Stimulated activated CD8-positive, alpha-beta memory T cell treated with anti-CD3 and anti-CD28 coated beads, Interleukin-2, amount 100 ng/mL, for 1 hour (primary cell): ENCODE measurements around the gene SPOPL.

Experiments used
- DNase-seq, 2 donors: peaks; one replicate each; pipeline ENCODE4 v3.0.0-alpha.2; 2020; ENCODE audit warnings: low read depth in 2 of 2

SPOPL gene

GRCh38 chr2:138601458-138602165 is 100.0 kb downstream of the SPOPL start:
- no peak for DNase-seq

DNA sequence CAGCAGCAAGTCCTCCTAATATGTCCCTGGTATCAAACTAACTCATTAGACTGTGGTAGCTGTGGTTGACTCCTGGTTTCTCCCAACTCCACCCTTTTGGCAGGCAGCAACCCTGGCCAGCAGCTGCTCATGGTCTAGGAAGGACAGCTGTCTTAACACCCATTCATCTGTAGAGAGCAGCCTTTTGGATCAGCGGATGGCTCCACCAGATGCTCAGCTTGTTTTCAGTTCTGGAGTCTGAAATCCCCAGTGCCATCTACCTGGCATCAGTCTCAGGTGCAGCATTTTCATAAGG is 100.5 kb downstream of the SPOPL start:
- no peak for DNase-seq

DNA sequence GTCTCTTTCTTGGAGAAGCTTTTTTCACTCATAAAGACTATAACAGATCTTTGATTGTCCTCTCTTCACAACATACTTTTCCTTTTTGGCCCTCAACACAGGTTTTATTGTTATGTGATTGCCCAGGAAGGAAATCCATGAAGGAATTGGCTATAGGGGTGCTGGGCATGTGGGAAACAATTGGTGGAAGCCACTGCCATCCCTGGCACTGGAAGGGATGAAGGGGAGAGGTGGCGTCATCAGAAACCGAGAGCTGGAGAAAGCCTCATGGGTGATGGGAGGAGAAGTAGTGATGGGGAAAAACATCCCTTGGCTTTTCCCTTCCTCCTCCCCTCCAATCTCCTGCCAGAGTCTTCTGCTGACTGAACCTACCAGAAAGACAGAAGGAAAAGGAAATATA is 106.2 kb downstream of the SPOPL start:
- DNase-seq = no peak

- no peak for DNase-seq
These were observed 107.9 kb downstream of the SPOPL start for GRCh38 chr2:138609446-138609845.

DNA sequence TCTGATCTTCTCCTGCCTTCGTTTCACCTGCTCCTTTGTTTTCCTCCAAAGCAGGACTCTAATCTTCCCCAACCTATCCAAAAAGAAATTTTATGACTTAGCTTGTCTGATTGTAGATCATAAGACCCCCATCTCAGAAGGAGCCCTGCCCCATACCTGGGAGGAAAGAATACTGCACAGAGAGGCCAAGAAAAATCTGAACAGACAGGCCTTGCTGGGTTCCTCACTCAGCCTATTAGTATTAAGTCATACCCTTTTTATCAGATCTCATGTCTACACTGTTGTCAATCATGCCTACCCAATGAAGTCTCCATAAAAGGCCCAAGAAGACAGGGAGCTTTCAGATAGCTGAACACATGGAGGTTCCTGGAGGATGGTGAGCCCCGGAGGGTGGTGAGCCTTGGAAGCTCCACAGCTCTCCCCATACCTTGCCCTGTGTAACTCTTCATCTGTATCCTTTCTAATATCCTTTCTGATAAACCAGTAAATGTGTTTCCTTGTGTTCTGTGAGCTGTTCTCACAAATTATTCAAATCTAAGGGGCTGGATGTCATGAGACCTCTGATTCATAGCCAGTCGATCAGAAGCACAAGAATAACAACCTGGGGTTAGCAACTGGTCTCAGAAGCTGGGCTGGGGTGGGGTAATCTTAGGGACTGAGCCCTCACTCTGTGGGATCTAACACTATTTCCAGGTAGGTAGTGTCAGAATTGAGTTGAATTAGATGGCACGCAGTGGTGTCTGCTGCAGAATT is 108.8 kb downstream of the SPOPL start:
- no peak for DNase-seq

DNA sequence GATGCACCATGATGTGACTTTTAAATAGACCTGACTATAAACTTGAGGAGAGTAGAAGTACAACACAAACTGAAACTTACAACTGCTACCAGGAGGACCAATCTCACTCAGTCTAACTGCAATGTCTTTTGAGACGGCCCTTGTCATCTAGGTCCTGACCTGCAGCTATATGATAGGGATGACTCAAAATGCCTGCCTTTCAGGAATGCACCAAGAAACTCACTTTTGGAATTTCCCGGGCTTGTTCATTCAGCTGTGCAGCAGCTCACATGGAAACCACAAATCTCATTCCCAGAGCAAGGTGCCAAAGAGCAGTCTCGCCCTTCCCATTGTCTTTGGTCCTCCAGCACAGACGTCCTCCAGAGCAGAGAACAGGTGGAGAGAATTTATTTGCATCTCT is 113.7 kb downstream of the SPOPL start:
- no peak for DNase-seq

GRCh38 chr2:138617026-138617425 is 115.5 kb downstream of the SPOPL start:
- no peak for DNase-seq

GRCh38 chr2:138618971-138619370 is 117.4 kb downstream of the SPOPL start:
- no peak for DNase-seq

DNA sequence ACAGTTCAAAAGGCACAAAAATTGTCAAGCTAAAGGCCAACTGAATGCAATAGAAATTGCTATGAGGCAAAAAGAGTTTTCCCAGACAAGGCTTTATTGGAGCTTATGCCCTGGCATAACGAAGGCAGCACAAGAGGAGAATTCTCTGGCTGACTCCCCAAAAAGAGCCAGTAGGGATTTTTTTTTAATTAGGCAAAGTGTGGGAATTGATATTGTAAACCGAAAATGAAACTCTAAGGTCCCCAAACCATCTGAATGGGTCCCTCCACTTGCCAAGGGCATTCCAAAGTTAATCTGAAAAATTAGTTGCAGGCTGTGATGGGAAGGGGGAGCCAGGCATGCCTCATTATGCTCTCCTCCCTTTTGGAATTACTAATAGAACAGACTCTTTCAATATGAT is 118.9 kb downstream of the SPOPL start:
- DNase-seq = no peak

DNA sequence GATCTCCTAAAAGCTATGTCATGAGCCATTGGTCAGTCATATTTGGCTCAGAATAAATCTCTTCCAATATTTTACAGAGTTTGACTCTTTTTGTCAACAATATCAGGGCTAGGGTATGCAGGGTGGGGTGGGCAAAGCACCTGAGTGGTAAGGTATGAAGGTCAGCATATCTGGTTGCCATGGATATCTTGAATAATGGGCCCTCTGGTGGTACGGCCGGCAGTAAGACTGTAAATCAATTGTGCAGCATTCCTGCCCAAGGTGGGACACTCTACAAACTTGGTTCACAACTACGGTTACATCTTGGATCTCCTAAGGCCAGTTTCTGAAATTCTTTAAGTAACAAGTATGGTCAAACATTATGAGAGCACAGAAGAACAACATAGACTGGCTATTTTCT is 119.6 kb downstream of the SPOPL start:
- DNase-seq = no peak

DNA sequence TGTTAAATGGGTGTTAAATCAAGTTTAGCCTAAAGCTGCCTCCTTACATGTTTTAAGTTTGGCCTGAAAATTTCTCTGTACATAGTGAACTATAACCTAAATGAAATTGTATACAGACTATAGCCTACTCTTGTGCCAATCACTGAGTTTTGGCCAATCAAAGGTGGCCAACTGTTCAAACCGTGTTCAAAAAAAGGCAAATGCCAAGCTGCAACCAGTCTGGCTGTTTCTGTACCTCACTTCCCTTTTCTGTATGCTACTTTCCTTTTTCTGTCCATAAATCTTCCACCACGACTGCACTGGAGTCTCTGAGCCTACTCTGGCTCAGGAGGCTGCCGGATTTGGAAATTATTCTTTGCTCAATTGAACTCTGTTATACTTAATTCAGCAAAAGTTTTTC is 121.0 kb downstream of the SPOPL start:
- no peak for DNase-seq
